Fibroblast of lung (primary cell): ENCODE data around the gene MSI2. TPM values are rescaled to one million over a fixed set of nuclear protein-coding genes. Genes with fewer than 3 reads are reported as not detected.

ENCODE experiments used
- DNase-seq, 2 donors: peaks; one replicate each; pipeline versions ENCODE4 v3.0.0 to v3.0.0-alpha.2; 2010; ENCODE audit warnings: low read depth in 2 of 2
- H2AFZ ChIP-seq: 2 replicates; pipeline ENCODE4 v1.5.1; 2012; ENCODE audit warnings: low read length, control low read depth, inconsistent platforms
- H3K27ac ChIP-seq: 2 replicates; pipeline ENCODE4 v1.5.1; 2011; ENCODE audit warnings: low read length, control low read depth; ENCODE audit not compliant: insufficient read depth
- H3K27me3 ChIP-seq: 2 replicates; pipeline ENCODE4 v1.5.1; 2011; ENCODE audit warnings: mild to moderate bottlenecking, low read length; ENCODE audit not compliant: control insufficient read depth, insufficient read depth
- H3K36me3 ChIP-seq: 2 replicates; pipeline ENCODE4 v1.5.1; 2011; ENCODE audit warnings: low read length; ENCODE audit not compliant: control insufficient read depth, insufficient read depth
- H3K4me1 ChIP-seq: 2 replicates; pipeline ENCODE4 v1.5.1; 2011; ENCODE audit warnings: low read length; ENCODE audit not compliant: control insufficient read depth, insufficient read depth; ENCODE audit errors: extremely low read depth
- H3K4me2 ChIP-seq: 2 replicates; pipeline ENCODE4 v1.5.1; 2011; ENCODE audit warnings: low read length, control low read depth; ENCODE audit not compliant: insufficient read depth; ENCODE audit errors: extremely low read depth
- H3K4me3 ChIP-seq, 4 experiments: fragments of 200-600 bp in 1 of 4; sonication (generic) in 1 of 4; replicated peaks in 1 of 4; 2 replicates each; pipeline ENCODE4 v1.5.1; 2011 to 2016; ENCODE audit warnings: low read length in 4 of 4, low read depth in 3 of 4, mild to moderate bottlenecking in 3 of 4, control low read depth in 2 of 4, inconsistent platforms in 1 of 4, mixed read lengths in 1 of 4; ENCODE audit not compliant: insufficient read depth in 1 of 4; ENCODE audit errors: control extremely low read depth in 1 of 4
- H3K79me2 ChIP-seq: 2 replicates; pipeline ENCODE4 v1.5.1; 2012; ENCODE audit warnings: mild to moderate bottlenecking, low read length, inconsistent platforms; ENCODE audit not compliant: control insufficient read depth, insufficient read depth
- H3K9ac ChIP-seq: 2 replicates; pipeline ENCODE4 v1.5.1; 2011; ENCODE audit warnings: mild to moderate bottlenecking, low read length, control low read depth; ENCODE audit not compliant: insufficient read depth
- H3K9me3 ChIP-seq: 2 replicates; pipeline ENCODE4 v1.5.1; 2012; ENCODE audit warnings: low read depth, low read length; ENCODE audit not compliant: control insufficient read depth, insufficient read depth
- H4K20me1 ChIP-seq: 2 replicates; pipeline ENCODE4 v1.5.1; 2011; ENCODE audit warnings: low read length; ENCODE audit not compliant: control insufficient read depth, insufficient read depth; ENCODE audit errors: extremely low read depth
- CTCF ChIP-seq, 2 donors: IDR thresholded peaks in 1 of 2; conservative IDR thresholded peaks in 1 of 2; 1 replicate in 1 of 2; 2 replicates in 1 of 2; pipeline ENCODE4 v1.5.1; 2011 to 2012; ENCODE audit warnings: low read length in 2 of 2, control low read depth in 1 of 2, inconsistent platforms in 1 of 2, low read depth in 1 of 2, mild to moderate bottlenecking in 1 of 2
- EZH2 ChIP-seq: IDR thresholded peaks from 2 replicates; pipeline ENCODE4 v1.5.1; 2012; ENCODE audit warnings: low read length, control low read depth, mild to moderate bottlenecking; ENCODE audit errors: missing control alignments
- polyA plus RNA-seq, 2 donors: library from polyadenylated mRNA; depleted of rRNA in 1 of 2; stranded (reverse) in 1 of 2; unstranded in 1 of 2; fragments of >200 nt; gene quantifications; 2 replicates each; pipeline ENCODE4 v1.2.1, GENCODE V29; 2011 to 2012; ENCODE audit warnings: missing spikeins in 1 of 2
- total RNA-seq: library from RNA; depleted of rRNA; stranded (reverse); fragments of >200 nt; gene quantifications from 2 replicates; pipeline ENCODE4 v1.2.1, GENCODE V29; 2014

Gene MSI2
- total and polyA plus RNA-seq, 2 donors (not counting 1 experiment from before 2014, with no cell fraction given) = 6.8 to 14.2 TPM

GRCh38 chr17:57704448-57704847, 448.1 kb downstream of the MSI2 start:
- Histone ChIP-seq H3K9me3 (no peaks in the 10 kb centered on the region), H3K4me1 (no peaks in the 10 kb centered on the region), H4K20me1 (no peaks in the 10 kb centered on the region), H3K27ac (no peak overlapping the region), H3K79me2 (no peaks in the 10 kb centered on the region), H3K9ac (no peak overlapping the region), H3K4me2 (no peak overlapping the region), H2AFZ (no peak overlapping the region), H3K4me3 (no peak overlapping the region), H3K27me3 (peaks cover 2% of the 10 kb centered on the region), H3K36me3 (no peaks in the 10 kb centered on the region)
- no peak for TF ChIP-seq EZH2
- TF ChIP-seq CTCF (conservative IDR thresholded peaks at IDR 0.05 in 1 of 2, IDR thresholded peaks at IDR 0.05 in 1 of 2; ENCODE audit: low read depth in 1 of 2, low read length in 2 of 2) = no peak
- no peak for DNase-seq

- no peak overlapping the region for H3K27ac ChIP-seq
- no peak overlapping the region for H3K9ac ChIP-seq
- no peaks in the 10 kb centered on the region for H3K36me3 ChIP-seq
- no peaks in the 10 kb centered on the region for H3K4me1 ChIP-seq
- no peaks in the 10 kb centered on the region for H3K79me2 ChIP-seq
- H3K27me3 ChIP-seq = no peaks in the 10 kb centered on the region
- H3K4me2 ChIP-seq = no peak overlapping the region
- DNase-seq = no peak
- no peak overlapping the region for H3K4me3 ChIP-seq
- no peaks in the 10 kb centered on the region for H3K9me3 ChIP-seq
- H4K20me1 ChIP-seq = no peaks in the 10 kb centered on the region
- TF ChIP-seq CTCF (conservative IDR thresholded peaks at IDR 0.05 in 1 of 2, IDR thresholded peaks at IDR 0.05 in 1 of 2; ENCODE audit: low read depth in 1 of 2, low read length in 2 of 2) = no peak
- no peak for TF ChIP-seq EZH2
- H2AFZ ChIP-seq = no peak overlapping the region
Measured at GRCh38 chr17:57705921-57706695, 449.8 kb downstream of the MSI2 start.

- Histone ChIP-seq H3K27me3 (no peaks in the 10 kb centered on the region), H3K4me2 (no peak overlapping the region), H2AFZ (no peak overlapping the region), H3K4me3 (no peak overlapping the region), H4K20me1 (no peaks in the 10 kb centered on the region), H3K27ac (no peak overlapping the region), H3K79me2 (no peaks in the 10 kb centered on the region), H3K9me3 (no peaks in the 10 kb centered on the region), H3K9ac (no peak overlapping the region), H3K4me1 (no peaks in the 10 kb centered on the region), H3K36me3 (no peaks in the 10 kb centered on the region)
- DNase-seq = no peak
- TF ChIP-seq EZH2 (no peak), CTCF (conservative IDR thresholded peaks at IDR 0.05 in 1 of 2, IDR thresholded peaks at IDR 0.05 in 1 of 2; ENCODE audit: low read depth in 1 of 2, low read length in 2 of 2) (no peak)
Measured at GRCh38 chr17:57706761-57707160, 450.4 kb downstream of the MSI2 start.
